Urothelium cell line (cell line): ENCODE measurements around the gene DTWD1.
"Not testable (repeated sequence)": the region's sequence is repeated elsewhere in the genome, so short reads cannot be mapped to it uniquely, and the experiment has no call there.

Experiments
- DNase-seq: peaks from one replicate; pipeline ENCODE4 v3.0.0; 2011; ENCODE audit warnings: low spot score, mixed read lengths
- FAIRE-seq: peaks from 2 replicates; lab custom pipeline; 2011; peaks lifted over from hg19 to GRCh38; lab: Jason Lieb, UNC

Gene DTWD1

DNA sequence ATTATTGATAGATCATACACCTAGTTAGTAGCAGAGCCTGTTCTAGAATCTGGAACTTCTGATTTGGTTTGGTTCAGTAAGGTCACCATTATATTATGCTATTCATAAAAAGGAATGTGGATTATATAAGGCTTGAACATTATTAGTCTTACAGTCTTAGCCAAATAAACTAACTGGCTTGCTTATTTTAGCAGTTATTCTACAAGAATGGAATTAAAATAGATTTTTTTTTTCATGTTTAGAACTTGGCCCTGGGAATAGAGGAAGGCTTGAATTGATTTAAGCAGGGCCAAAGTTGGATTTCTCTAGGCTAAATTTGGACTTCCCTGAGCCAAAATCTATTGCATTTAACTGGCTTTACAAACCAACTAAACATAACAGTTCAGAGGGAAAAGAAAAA lies 24.4 kb downstream of the DTWD1 start:
- DNase-seq (no peak), FAIRE-seq (no peak)

DNA sequence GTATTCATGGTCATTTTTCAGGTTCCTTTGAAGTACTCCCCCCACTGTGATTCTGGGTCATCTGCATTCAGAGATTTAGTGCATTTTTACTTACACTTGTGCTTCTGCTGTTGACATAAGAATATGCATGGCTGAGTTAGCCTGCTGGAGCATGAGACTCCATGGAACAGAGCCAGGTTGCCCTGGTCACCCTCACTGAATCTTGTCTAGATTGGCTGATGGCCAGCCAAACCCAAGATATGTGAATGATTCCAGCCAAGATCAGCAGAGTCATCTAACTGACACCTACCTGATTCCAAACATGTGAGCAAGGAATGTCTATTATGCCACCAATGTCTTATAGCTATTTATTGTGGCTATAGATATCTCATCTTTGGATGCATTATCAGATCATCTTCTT lies 25.1 kb downstream of the DTWD1 start:
- DNase-seq = no peak
- no peak for FAIRE-seq

DNA sequence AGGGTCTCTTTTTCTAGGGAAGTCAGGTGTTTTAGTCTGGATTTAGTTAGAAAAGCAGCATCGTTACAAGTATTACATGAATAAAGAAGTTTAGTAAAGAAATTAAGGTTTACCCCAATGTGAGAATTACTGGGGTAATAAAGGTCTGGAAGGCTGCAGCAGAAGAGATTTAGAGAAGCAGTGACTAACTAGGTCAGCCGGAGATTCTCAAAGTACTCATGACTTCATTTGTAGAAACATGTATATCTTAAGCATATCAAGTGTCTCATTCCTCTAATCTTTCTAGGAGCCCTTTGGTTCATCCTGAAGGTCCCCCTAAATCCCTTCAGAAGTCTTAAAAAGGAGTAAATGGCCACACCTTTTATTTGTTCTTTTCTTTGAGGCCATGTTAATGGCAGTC lies 26.0 kb downstream of the DTWD1 start:
- no peak for FAIRE-seq
- DNase-seq = no peak

DNA sequence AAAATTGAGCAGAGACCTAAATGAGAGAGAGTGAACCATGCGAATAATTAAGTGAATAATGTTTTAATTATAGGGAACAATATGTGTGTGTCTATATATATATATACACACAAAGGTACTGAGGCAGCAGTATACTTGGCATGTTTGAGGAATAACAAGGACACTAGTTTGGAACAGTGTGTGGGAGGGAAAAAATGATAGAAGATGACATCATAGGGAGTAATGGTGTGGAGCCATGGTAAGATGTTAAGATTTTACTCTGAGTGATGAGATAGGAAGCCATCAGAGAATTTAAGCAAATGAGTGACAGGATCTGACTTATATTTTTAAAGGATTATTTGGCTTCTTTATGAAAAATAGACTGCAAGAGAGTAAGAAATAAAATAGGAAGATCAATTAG lies 29.1 kb downstream of the DTWD1 start:
- FAIRE-seq = no peak

DNA sequence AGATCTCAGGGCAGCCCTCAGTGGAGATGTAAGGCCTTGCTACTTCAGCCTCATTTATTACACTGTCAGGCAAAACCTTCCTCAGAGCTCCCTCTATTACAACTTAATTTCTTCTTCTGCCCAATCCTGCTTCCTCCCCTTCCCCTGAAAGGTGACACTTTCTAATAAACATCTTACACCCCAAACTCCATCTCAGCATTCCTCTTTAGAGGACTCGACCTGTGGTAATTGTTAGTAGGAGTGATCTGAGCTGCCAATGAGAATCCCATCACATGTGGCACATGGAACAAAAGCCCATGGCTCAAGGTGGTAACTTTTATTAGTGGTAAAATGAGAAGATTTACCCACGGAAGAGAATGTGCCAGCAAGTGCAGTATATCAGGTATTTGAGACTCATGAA lies 29.8 kb downstream of the DTWD1 start:
- no peak for DNase-seq
- no peak for FAIRE-seq

More for the DNA sequence above, 29.1 kb downstream of the DTWD1 start:
- no peak for DNase-seq

DNA sequence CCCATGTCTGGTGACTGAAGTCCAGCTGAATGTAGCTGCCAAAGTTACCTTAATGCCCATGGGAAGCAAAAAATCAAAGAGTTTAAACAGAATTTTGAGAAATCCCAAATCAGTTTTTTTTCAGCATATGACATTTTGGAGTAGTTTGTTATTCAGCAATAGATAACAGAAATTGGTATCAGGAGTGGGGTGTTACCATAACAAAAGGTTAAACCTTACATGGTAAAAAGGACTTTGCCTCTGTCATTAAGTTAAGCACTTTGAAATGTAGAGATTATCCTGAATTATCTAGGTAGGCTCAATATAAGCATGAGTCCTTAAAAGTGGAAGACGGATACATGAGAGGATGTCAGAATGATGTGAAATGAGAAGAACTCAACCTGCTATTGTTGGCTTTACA lies 32.1 kb downstream of the DTWD1 start:
- FAIRE-seq (no peak), DNase-seq (no peak)

DNA sequence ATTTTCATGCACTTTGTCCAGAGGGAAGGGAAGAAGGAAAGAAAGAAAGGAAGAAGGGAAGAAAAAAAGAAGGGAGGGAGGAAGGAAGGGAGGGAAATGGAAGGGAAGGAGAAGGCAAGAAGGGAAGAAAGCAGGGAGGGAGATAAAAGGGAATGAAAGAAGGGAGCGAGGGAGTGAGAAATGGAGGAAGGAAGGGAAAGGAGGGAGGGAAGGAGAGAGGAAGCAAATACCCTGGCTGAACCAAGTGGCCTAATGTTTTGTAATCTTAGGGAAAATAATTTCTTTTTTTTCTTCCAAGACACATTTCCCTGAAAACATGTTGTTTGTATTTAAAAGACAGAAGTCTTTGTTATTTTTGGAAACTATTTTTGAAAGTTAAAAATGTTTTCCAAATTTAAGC lies 35.9 kb downstream of the DTWD1 start:
- FAIRE-seq (no peak), DNase-seq (no peak)

DNA sequence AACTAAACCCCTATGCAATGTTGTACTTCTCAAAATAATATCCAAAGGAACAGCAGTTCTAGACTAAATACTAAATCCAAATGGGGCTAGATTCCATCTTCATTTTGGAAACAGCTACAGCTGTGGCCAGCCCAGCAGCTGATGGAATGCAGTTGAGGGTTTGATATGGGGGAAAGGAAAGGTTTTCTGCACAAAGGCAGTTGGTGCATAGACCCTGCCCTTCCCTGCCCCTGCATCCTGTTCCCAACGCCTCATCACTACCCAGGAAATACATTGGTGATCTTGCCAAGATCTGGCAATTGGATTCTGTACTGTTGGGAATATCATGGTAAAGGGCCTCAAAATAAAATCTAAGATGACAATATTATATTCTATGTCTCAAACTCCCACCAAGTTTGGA lies 43.9 kb downstream of the DTWD1 start:
- no peak for DNase-seq
- no peak for FAIRE-seq

DNA sequence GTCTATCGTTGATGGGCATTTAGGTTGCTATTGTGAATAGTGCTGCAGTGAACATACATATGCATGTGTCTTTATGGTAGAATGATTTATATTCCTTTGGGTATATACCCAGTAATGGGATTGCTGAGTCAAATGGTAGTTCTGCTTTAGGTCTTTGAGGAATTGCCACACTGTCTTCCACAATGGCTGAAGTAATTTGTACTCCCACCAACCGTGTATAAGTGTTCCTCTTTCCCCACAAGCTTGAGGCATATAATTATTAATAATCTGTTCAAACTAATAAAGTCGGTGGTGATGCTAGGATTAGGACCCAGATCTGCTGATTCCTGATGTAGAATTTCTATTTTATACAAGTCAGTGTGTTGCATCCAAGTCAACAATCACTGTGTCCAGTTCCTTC lies 45.6 kb downstream of the DTWD1 start:
- FAIRE-seq = not testable (repeated sequence)

DNA sequence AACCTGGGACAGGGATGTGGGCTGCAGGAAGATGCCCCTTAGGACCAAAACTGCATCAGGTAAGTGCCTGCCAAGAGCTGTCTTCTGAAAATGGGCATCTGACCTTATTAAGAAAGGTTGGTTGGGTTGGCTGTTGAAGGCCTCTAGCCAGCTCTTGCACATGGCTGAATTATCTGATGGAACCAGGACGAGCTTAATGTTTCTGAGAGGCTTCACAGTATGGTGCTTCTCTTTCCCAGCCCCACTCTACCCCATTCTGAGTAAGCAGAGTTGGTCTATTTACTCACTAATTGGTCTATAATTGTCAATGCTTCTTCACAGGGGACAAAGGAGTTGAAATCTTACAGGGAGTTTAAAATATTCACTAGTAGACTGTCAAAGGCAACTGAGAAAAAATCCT lies 48.4 kb downstream of the DTWD1 start:
- DNase-seq = no peak
- FAIRE-seq = no peak

More for the DNA sequence above, 45.6 kb downstream of the DTWD1 start:
- not testable (repeated sequence) for DNase-seq

DNA sequence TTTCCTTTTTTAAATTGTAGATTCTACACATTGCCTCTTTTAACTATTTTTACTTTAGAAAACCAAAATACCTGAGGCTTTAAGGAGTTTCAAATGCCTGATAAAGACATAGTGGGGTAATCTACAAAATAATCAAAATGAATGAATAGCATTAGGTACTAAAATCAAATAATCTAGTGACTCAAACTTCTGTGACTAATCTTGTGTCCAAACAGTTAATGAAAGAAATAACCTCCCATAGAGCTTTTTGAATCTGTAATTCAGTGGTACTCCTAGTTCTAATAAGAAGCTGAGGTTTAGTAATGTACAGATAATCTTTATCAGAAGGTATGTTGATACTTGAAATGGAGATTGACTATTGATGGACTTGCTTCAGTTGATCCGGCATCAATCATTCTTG lies 53.0 kb downstream of the DTWD1 start:
- no peak for FAIRE-seq
- no peak for DNase-seq

DNA sequence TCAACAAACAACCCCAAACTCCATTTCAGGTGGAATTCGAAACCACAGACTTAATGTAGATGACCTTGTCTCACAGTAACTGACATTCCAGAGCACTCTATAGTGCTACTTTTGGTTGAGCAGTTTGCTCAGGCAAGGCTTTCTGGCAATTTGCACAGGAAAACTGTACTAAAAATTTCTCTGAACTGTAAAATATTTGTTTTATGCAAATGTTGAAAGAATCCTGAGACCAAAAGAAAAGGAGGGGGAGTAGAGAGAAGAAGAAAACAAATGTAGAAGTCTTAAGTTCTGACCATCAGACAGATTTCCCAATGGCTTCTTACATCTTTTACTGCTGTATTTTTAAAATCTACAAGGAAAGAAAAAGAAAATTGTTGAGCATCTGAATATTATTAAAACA lies 53.5 kb downstream of the DTWD1 start:
- no peak for DNase-seq
- FAIRE-seq = no peak

DNA sequence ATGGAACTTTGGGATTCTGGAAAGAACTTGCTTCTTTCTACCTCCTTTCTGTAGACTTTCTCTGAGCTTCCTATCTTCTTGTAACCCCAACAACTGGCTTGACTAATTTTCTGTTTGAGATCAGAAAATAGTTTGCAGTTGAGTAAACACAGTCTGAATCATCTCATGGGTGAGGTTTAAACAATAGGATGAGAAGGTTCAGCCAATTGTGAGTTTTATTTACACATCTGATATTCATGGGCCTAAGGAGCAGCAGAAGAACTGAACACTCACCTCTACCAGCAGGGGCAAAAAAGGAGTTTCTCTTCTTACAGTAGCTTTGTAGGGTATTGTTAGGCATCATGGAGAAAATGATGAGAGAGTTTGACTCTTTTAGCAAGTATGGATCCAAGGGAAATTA lies 54.2 kb downstream of the DTWD1 start:
- FAIRE-seq (no peak), DNase-seq (peak; percentile 30)

DNA sequence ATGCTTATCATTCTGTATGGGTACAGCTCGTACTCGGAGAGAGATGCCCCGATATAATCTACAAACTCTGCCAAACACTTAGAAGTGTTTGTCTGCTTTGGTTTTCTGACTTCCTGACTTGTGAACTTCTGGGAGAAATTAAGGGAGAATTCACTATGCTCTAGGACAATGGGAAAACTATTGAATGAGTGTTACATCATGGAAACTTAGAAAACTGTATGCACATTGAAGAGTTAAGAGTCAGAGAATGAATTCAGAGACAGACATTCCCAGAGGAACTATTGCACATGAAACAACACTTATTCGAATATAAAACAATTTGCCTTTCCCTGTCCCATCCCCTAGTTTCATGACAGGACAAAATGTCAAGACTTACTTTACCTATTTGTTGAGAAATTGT lies 57.8 kb downstream of the DTWD1 start:
- no peak for FAIRE-seq
- no peak for DNase-seq

DNA sequence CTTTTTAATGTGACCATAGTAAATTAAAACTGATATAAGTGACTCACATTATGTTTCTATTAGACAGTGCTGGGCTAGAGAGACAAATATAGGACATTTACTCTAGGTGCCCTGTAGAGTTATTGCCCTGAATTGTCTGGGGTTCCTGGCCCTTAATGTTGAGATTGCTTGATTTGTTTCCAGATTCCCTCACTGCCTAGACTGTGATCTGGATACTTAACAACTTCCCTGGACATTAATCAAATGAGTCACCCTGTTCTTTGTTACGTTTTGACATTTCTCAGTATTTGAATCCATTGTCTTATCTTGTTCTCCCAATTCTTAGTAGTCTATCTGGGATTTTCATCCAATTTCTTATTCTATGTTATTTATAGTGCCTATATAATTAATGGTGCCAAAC lies 65.8 kb downstream of the DTWD1 start:
- DNase-seq = peak; percentile 4
- FAIRE-seq = no peak

DNA sequence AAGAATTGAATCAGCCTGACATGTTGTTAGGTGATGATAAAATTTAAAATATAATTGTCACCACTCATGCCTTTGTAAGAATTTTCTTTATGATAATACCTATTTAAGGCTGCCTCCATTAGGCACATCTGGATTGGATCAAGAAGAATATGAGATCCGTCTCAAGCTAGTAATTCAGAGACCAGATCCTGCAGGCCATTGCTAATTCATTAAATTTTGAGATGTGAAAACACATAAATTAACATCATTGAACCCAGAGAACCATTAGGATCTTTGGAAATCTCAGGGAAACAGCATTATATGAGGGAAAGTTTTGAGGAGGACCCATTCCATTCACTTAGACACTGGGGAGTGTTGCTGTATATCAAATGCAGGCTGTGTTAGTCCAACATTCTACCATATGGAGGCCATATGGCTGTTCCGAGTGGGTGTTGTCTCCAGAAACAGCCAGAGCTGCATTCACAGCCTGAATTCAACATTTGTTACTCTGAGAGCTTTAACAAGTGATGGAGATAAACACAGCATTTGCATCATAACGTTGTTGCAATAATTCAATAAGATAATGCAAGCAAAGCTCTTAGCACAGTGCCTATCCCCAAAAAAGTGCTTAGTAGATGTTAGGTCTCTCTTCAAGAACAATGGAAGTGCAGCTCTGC lies 67.4 kb downstream of the DTWD1 start:
- FAIRE-seq = no peak
- DNase-seq = no peak

DNA sequence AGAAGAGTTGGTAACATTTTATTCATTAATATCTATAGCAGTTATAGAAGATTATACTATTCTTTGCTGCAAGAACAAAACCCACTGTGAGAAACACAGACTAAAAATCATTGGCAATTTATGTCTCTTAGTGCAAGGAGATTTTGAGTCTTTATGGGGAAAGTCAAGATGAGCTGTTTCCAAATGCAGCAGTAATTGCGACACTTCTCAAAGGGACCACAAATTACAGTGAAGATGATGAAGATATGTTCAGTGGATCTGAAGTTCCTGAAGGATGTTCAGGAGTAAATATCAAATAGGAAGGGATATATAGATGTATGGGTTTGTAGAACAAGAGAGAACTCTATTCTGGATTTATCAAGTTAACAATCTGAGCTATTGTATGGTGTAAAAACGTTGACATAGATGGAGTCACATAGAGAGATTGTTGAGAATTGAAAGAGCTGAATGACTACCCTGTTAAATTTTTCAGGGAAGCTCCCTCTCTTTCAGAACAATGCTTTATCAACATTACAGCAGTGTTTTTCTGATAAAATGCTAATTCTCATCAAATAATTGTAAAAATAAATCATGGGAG lies 71.8 kb downstream of the DTWD1 start:
- DNase-seq (no peak), FAIRE-seq (no peak)

DNA sequence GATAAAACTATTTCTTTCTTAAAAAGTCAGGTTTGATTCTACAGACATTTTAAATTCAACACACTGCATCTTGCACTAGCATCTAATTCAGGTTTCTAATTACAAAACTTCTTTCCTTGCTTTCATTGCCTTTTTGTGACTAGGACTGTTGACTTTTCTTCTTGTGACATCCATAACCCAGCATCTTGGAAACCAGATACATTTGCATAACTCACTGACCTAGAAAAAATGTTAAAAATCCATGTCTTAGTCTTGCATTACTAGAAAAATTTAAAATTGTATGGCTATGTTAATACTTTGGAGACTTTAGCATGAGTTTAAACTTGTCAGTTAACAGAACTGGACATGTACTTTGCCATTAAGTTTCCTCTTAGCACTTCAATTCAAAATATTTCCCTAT lies 72.7 kb downstream of the DTWD1 start:
- FAIRE-seq (no peak), DNase-seq (no peak)

DNA sequence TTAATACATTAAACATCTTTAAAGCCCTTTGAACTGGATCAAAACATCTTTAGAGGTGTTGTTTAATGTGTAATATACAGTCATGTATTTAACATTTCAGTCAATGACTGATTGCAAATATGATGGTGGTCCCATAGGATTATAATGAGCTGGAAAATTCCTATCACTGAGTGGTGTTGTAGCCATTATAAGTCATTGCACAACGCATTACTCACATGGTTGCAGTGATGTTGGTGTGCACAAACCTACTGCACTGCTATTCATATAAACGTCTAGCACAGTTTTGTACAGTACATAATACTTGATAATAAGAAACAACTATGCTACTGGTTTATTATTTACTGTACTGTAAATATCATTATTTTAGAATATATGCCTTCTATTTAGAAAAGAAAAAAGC lies 75.6 kb downstream of the DTWD1 start:
- no peak for DNase-seq
- no peak for FAIRE-seq

DNA sequence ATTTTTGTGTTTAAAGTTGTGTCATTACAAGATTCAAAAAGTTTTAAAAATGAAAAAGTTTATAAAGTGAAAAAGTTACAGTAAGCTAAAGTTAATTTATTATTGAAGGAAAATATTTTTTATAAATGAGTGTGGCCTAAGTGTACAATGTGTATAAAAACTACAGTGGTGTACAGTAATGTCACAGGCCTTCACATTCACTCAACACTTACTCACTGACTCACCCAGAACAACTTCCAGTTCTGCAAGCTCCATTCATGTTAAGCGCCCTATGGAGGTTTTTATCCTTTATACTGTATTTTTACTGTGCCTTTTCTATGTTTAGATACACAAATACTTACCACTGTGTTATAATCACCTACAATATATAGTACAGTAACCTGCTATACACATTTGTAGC lies 76.3 kb downstream of the DTWD1 start:
- FAIRE-seq (no peak), DNase-seq (no peak)

DNA sequence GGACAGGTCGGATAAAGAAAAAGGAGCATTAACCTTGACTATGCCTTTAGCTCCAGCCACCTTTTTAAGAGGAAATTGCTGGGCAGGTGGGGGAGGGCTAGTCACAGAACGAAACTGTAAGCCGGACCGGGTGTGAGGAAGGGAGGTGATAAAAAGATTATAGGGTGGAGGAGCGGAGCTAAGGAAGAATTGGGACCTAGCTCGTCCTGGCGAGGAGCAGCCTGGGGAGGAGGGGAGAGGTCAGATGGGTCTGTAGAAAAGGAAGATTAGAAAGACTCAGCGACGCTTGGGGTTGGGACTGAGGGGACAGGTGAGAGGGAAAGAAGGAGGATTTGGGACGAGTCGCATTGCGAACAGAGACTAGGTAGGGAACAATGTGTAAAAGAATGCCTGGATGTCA lies 82.1 kb downstream of the DTWD1 start:
- not testable (repeated sequence) for FAIRE-seq, DNase-seq
